Activated CD4-positive, alpha-beta T cell treated with anti-CD3 and anti-CD28 coated beads for 24 hours (primary cell): Measurements from ENCODE around the gene TIMM22.

Source experiments
- DNase-seq, 2 donors: peaks; one replicate each; pipeline ENCODE4 v3.0.0-alpha.2; 2020; ENCODE audit warnings: low read depth in 2 of 2

The TIMM22 gene

GRCh38 chr17:1002771-1003555, 6.0 kb downstream of the TIMM22 start:
- no peak for DNase-seq

GRCh38 chr17:1003633-1003971, 6.7 kb downstream of the TIMM22 start:
- DNase-seq: no peak

- DNase-seq: no peak
Measured at GRCh38 chr17:1003972-1004768, 7.2 kb downstream of the TIMM22 start.

GRCh38 chr17:1004769-1005295, 7.9 kb downstream of the TIMM22 start:
- DNase-seq: no peak

GRCh38 chr17:1005361-1005946, 8.5 kb downstream of the TIMM22 start:
- DNase-seq: no peak

GRCh38 chr17:1006054-1006453, 9.1 kb downstream of the TIMM22 start:
- DNase-seq: no peak

GRCh38 chr17:1007310-1008007, 10.5 kb downstream of the TIMM22 start:
- no peak for DNase-seq

- DNase-seq: no peak
Measured at GRCh38 chr17:1008008-1008761, 11.3 kb downstream of the TIMM22 start.

- DNase-seq: no peak
Measured at GRCh38 chr17:1009229-1010085, 12.5 kb downstream of the TIMM22 start.

GRCh38 chr17:1010086-1010450, 13.1 kb downstream of the TIMM22 start:
- DNase-seq: no peak

GRCh38 chr17:1010586-1010985, 13.7 kb downstream of the TIMM22 start:
- DNase-seq: no peak

- no peak for DNase-seq
Measured at GRCh38 chr17:1011138-1011537, 14.2 kb downstream of the TIMM22 start.

- DNase-seq: no peak
Measured at GRCh38 chr17:1011760-1012735, 15.1 kb downstream of the TIMM22 start.

- no peak for DNase-seq
Measured at GRCh38 chr17:1012823-1013728, 16.1 kb downstream of the TIMM22 start.

GRCh38 chr17:1013729-1014090, 16.8 kb downstream of the TIMM22 start:
- no peak for DNase-seq

- no peak for DNase-seq
Measured at GRCh38 chr17:1018547-1018946, 21.6 kb downstream of the TIMM22 start.

GRCh38 chr17:1019451-1019850, 22.5 kb downstream of the TIMM22 start:
- no peak for DNase-seq

- DNase-seq: no peak
Measured at GRCh38 chr17:1021147-1021546, 24.2 kb downstream of the TIMM22 start.
